WTC11 (cell line): ENCODE measurements around the gene UGT1A10.

Experiments
- ATF1 ChIP-seq: sonication (generic); formaldehyde crosslinking; IDR thresholded peaks from 2 replicates; pipeline ENCODE4 v1.8.1; 2023; ENCODE audit warnings: mild to moderate bottlenecking, moderate library complexity, missing genetic modification reagents
- ATF2 ChIP-seq: sonication (generic); formaldehyde crosslinking; IDR thresholded peaks from 2 replicates; pipeline ENCODE4 v1.8.1; 2022; ENCODE audit warnings: low read depth, missing genetic modification reagents, borderline replicate concordance
- ATF6 ChIP-seq: sonication (generic); formaldehyde crosslinking; IDR thresholded peaks from 2 replicates; pipeline ENCODE4 v1.8.1; 2023; ENCODE audit warnings: mild to moderate bottlenecking, missing genetic modification reagents
- CTCF ChIP-seq: fragments of 200-600 bp; IDR thresholded peaks from 2 replicates; pipeline ENCODE4 v1.8.0; 2022; ENCODE audit warnings: antibody characterized with exemption
- PREB ChIP-seq: sonication (generic); formaldehyde crosslinking; IDR thresholded peaks from 2 replicates; pipeline ENCODE4 v1.8.1; 2022; ENCODE audit warnings: mild to moderate bottlenecking, missing genetic modification reagents, moderate library complexity, borderline replicate concordance
- TCF7 ChIP-seq: sonication (generic); formaldehyde crosslinking; IDR thresholded peaks from 2 replicates; pipeline ENCODE4 v1.8.0; 2022; ENCODE audit warnings: mild to moderate bottlenecking, low read depth, missing genetic modification reagents, moderate library complexity
- TP53 ChIP-seq: sonication (generic); formaldehyde crosslinking; IDR thresholded peaks from 2 replicates; pipeline ENCODE4 v1.8.1; 2023; ENCODE audit warnings: mild to moderate bottlenecking, missing genetic modification reagents
- ZNF317 ChIP-seq: sonication (generic); formaldehyde crosslinking; IDR thresholded peaks from 2 replicates; pipeline ENCODE4 v1.8.1; 2023; ENCODE audit warnings: low read depth, mild to moderate bottlenecking, moderate library complexity, missing genetic modification reagents, borderline replicate concordance

GRCh38 chr2:233780771-233781170 lies 144.5 kb downstream of the UGT1A10 start:
- TF ChIP-seq TCF7 (CRISPR knock-in tag), result no peak
- TF ChIP-seq ATF6 (CRISPR knock-in tag), result no peak
- TF ChIP-seq CTCF, result no peak
- no peak for TF ChIP-seq ATF1 (CRISPR knock-in tag)
- TF ChIP-seq ZNF317 (CRISPR knock-in tag), result no peak
- no peak for TF ChIP-seq TP53
- TF ChIP-seq ATF2 (CRISPR knock-in tag), result no peak
- no peak for TF ChIP-seq PREB
